ENCODE data around the gene CDK17. TPM values are rescaled to one million over a fixed set of nuclear protein-coding genes. Genes with fewer than 3 reads are reported as not detected.

The CDK17 gene
- total and polyA plus RNA-seq, 2 of the 8 experiments (the other 6 are each of a cell fraction or from before 2014, with no cell fraction given) = 5.8 to 20.0 TPM

- no peak for TF ChIP-seq CHD7 (IDR thresholded peaks at IDR 0.05; ENCODE audit: insufficient replicate concordance, low read length)
- no peak for TF ChIP-seq SP4 (IDR thresholded peaks at IDR 0.05; ENCODE audit: low read length)
- no peak for TF ChIP-seq YY1 (IDR thresholded peaks at IDR 0.05; ENCODE audit: low read depth, low read length)
- TF ChIP-seq MAX (IDR thresholded peaks at IDR 0.05) = no peak
- no peak for TF ChIP-seq EP300 (IDR thresholded peaks at IDR 0.05; ENCODE audit: borderline replicate concordance in 1 of 2, low read depth in 2 of 2, low read length in 2 of 2)
- no peak for TF ChIP-seq NRF1 (IDR thresholded peaks at IDR 0.05; ENCODE audit: low read depth, low read length)
- no peak for TF ChIP-seq SRF (IDR thresholded peaks at IDR 0.05; ENCODE audit: low read depth, low read length)
- TF ChIP-seq USF2 (IDR thresholded peaks at IDR 0.05; ENCODE audit: low read length) = no peak
These were observed 45.7 kb upstream of the CDK17 start (continued) for GRCh38 chr12:96445691-96446583.
